MM.1S (cell line): ENCODE measurements around the gene CNNM3.

Experiments
- DNase-seq: peaks from one replicate; pipeline ENCODE4 v3.0.0-alpha.2; 2015
- H2AFZ ChIP-seq: fragments of 300-600 bp; sonication (generic); 2 replicates; pipeline ENCODE4 v1.6.0; 2016; ENCODE audit warnings: antibody characterized with exemption, low read length
- H3F3A ChIP-seq: fragments of 300-600 bp; sonication (generic); 2 replicates; pipeline ENCODE4 v1.6.1; 2016; ENCODE audit warnings: mild to moderate bottlenecking, antibody characterized with exemption, low read length, moderate library complexity, mixed read lengths; ENCODE audit not compliant: insufficient read depth
- H3K27ac ChIP-seq: fragments of 300-600 bp; sonication (generic); 2 replicates; pipeline ENCODE4 v1.5.1; 2016; ENCODE audit warnings: mild to moderate bottlenecking, low read length
- H3K27me3 ChIP-seq: fragments of 300-600 bp; sonication (generic); replicated peaks from 2 replicates; pipeline ENCODE4 v1.6.0; 2016; ENCODE audit warnings: low read length; ENCODE audit not compliant: insufficient read depth
- H3K36me3 ChIP-seq: fragments of 300-600 bp; sonication (generic); replicated peaks from 2 replicates; pipeline ENCODE4 v1.6.1; 2016; ENCODE audit warnings: mild to moderate bottlenecking, low read length, mixed read lengths; ENCODE audit not compliant: insufficient read depth
- H3K4me1 ChIP-seq: fragments of 300-600 bp; sonication (generic); 2 replicates; pipeline ENCODE4 v1.6.1; 2016; ENCODE audit warnings: low read length, mixed read lengths
- H3K4me2 ChIP-seq: fragments of 300-600 bp; sonication (generic); 2 replicates; pipeline ENCODE4 v1.6.0; 2016; ENCODE audit warnings: low read depth, low read length
- H3K4me3 ChIP-seq: fragments of 300-600 bp; sonication (generic); 2 replicates; pipeline ENCODE4 v1.5.1; 2016; ENCODE audit warnings: low read length, mixed read lengths
- H3K79me2 ChIP-seq: fragments of 300-600 bp; sonication (generic); 2 replicates; pipeline ENCODE4 v1.6.1; 2016; ENCODE audit warnings: mixed run types, low read length, mixed read lengths
- H3K9ac ChIP-seq: fragments of 300-600 bp; sonication (generic); 2 replicates; pipeline ENCODE4 v1.6.1; 2016; ENCODE audit warnings: low read length, mixed read lengths
- H3K9me2 ChIP-seq: fragments of 300-600 bp; sonication (generic); replicated peaks from 2 replicates; pipeline ENCODE4 v1.6.1; 2016; ENCODE audit warnings: mild to moderate bottlenecking, low read length, mixed read lengths; ENCODE audit not compliant: insufficient read depth
- H3K9me3 ChIP-seq: fragments of 300-600 bp; sonication (generic); replicated peaks from 2 replicates; pipeline ENCODE4 v1.6.1; 2016; ENCODE audit warnings: mild to moderate bottlenecking, low read length, mixed read lengths; ENCODE audit not compliant: insufficient read depth
- H4K20me1 ChIP-seq: fragments of 300-600 bp; sonication (generic); 2 replicates; pipeline ENCODE4 v1.6.1; 2016; ENCODE audit warnings: mild to moderate bottlenecking, low read length, moderate library complexity, mixed read lengths; ENCODE audit not compliant: insufficient read depth
- EZH2 ChIP-seq: fragments of 300-600 bp; sonication (generic); optimal IDR thresholded peaks from 2 replicates; pipeline ENCODE3; 2017; ENCODE audit warnings: low read depth, mild to moderate bottlenecking, antibody characterized with exemption, low read length, mixed read lengths
- EZH2phosphoT487 ChIP-seq: fragments of 300-600 bp; sonication (generic); IDR thresholded peaks from 2 replicates; pipeline ENCODE4 v1.6.1; 2018; ENCODE audit warnings: antibody characterized with exemption, low read length
- TF ChIP-seq, protein P1 (sequence below): fragments of 300-600 bp; sonication (generic); IDR thresholded peaks from 2 replicates; pipeline ENCODE4 v1.5.1; 2016; ENCODE audit warnings: antibody characterized with exemption, low read length, mixed read lengths

Gene CNNM3

DNA sequence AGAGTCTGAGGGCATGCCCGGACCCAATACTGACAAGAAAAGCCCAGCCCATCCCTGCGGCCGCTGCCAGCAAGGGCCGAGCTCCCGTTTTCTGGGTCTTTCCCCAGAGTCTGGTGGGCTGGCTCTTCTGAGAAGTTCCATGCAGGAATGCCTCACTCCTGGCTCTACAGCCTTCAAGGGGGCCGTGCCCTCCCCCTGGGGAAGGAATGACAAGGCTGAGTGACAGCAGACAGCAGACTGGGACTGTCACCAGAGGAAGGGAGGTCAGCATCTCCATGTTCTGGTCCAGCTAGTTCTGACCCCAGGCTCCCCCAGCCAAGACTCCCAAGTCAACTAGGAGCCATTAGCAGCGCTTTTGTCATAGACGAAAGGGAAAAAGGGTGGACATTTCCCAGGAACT is 66.8 kb downstream of the CNNM3 start:
- Histone ChIP-seq H3K27ac (no peak overlapping the region), H3K4me3 (no peak overlapping the region), H3K9me3 (no peaks in the 10 kb centered on the region), H3K27me3 (peaks cover 24% of the 10 kb centered on the region; the same call in 1 of the 2 replicates), H3K79me2 (no peaks in the 10 kb centered on the region), H3K9ac (no peak overlapping the region), H3K9me2 (no peaks in the 10 kb centered on the region), H2AFZ (no peak overlapping the region), H3K36me3 (no peaks in the 10 kb centered on the region), H4K20me1 (no peaks in the 10 kb centered on the region), H3F3A (no peaks in the 10 kb centered on the region), H3K4me1 (no peaks in the 10 kb centered on the region), H3K4me2 (no peak overlapping the region)
- TF ChIP-seq, protein P1, sequence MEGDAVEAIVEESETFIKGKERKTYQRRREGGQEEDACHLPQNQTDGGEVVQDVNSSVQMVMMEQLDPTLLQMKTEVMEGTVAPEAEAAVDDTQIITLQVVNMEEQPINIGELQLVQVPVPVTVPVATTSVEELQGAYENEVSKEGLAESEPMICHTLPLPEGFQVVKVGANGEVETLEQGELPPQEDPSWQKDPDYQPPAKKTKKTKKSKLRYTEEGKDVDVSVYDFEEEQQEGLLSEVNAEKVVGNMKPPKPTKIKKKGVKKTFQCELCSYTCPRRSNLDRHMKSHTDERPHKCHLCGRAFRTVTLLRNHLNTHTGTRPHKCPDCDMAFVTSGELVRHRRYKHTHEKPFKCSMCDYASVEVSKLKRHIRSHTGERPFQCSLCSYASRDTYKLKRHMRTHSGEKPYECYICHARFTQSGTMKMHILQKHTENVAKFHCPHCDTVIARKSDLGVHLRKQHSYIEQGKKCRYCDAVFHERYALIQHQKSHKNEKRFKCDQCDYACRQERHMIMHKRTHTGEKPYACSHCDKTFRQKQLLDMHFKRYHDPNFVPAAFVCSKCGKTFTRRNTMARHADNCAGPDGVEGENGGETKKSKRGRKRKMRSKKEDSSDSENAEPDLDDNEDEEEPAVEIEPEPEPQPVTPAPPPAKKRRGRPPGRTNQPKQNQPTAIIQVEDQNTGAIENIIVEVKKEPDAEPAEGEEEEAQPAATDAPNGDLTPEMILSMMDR, result no peak
- TF ChIP-seq EZH2phosphoT487 (no peak), EZH2 (no peak)
- DNase-seq, result no peak

DNA sequence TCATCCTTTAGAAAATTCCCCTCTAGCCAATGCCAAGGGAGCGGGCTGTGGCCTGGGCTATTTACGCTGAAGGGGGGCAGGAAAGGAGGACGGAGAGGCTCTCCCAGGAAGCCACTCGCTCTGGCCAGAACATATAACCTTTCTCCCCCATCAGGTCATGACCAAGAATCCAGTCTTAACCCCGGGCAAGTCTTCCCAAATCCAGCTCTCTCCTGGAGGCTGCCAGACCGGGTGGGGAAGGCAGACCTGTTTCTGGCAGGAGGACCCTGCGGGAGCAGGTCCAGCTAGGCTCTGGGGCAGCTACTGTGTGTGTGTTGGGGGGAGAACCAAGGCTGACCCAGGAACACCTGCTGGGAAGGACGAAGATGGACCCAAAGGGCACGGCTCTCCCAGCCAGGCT is 67.2 kb downstream of the CNNM3 start:
- Histone ChIP-seq H3K4me1 (no peaks in the 10 kb centered on the region), H3K4me3 (no peak overlapping the region), H2AFZ (no peak overlapping the region), H3F3A (no peaks in the 10 kb centered on the region), H3K9me2 (no peaks in the 10 kb centered on the region), H3K9me3 (no peaks in the 10 kb centered on the region), H4K20me1 (no peaks in the 10 kb centered on the region), H3K27me3 (peaks cover 23% of the 10 kb centered on the region; the same call in 1 of the 2 replicates), H3K27ac (no peak overlapping the region), H3K36me3 (no peaks in the 10 kb centered on the region), H3K4me2 (no peak overlapping the region), H3K79me2 (no peaks in the 10 kb centered on the region), H3K9ac (no peak overlapping the region)
- DNase-seq, result no peak
- TF ChIP-seq EZH2phosphoT487, result no peak
- TF ChIP-seq, protein P1, result no peak
- TF ChIP-seq EZH2, result no peak
